HT-29 (cell line): ENCODE results near the gene PCBD2. TPM values are rescaled to one million over a fixed set of nuclear protein-coding genes. Genes with fewer than 3 reads are reported as not detected.
"Not testable (repeated sequence)": the region's sequence is repeated elsewhere in the genome, so short reads cannot be mapped to it uniquely, and the experiment has no call there.

Source experiments
- DNase-seq: peaks from one replicate; pipeline ENCODE4 v3.0.0-alpha.2; 2015; ENCODE audit warnings: low spot score
- total RNA-seq: library from RNA; depleted of rRNA; stranded (reverse); fragments of >200 nt; shearing (Covaris generic); gene quantifications from 2 replicates; pipeline ENCODE4 v1.2.3, GENCODE V29; 2014

PCBD2 gene
- total RNA-seq, 1 experiment from 2014 or later: 7.6 TPM

GRCh38 chr5:134905246-134905996 is 490 bp downstream of the PCBD2 start:
- DNase-seq: peak; percentile 84

- DNase-seq: no peak
Measured at GRCh38 chr5:134906811-134907210, 1.9 kb downstream of the PCBD2 start.

- DNase-seq: not testable (repeated sequence)
Measured at GRCh38 chr5:134910752-134911151, 5.8 kb downstream of the PCBD2 start.

- DNase-seq: no peak
Measured at GRCh38 chr5:134911285-134912206, 6.6 kb downstream of the PCBD2 start.

GRCh38 chr5:134913254-134913653 is 8.3 kb downstream of the PCBD2 start:
- no peak for DNase-seq

- no peak for DNase-seq
Measured at GRCh38 chr5:134913795-134914194, 8.9 kb downstream of the PCBD2 start.

GRCh38 chr5:134917070-134917815 is 12.3 kb downstream of the PCBD2 start:
- peak; percentile 29 for DNase-seq

GRCh38 chr5:134918861-134919260 is 13.9 kb downstream of the PCBD2 start:
- no peak for DNase-seq

GRCh38 chr5:134920848-134921575 is 16.1 kb downstream of the PCBD2 start:
- no peak for DNase-seq

GRCh38 chr5:134932508-134932907 is 27.6 kb downstream of the PCBD2 start:
- DNase-seq: no peak

- no peak for DNase-seq
Measured at GRCh38 chr5:134934202-134934601, 29.3 kb downstream of the PCBD2 start.

- DNase-seq: no peak
Measured at GRCh38 chr5:134935711-134936602, 31.0 kb downstream of the PCBD2 start.

- no peak for DNase-seq
Measured at GRCh38 chr5:134937526-134937925, 32.6 kb downstream of the PCBD2 start.

GRCh38 chr5:134938030-134938429 is 33.1 kb downstream of the PCBD2 start:
- DNase-seq: no peak

- no peak for DNase-seq
Measured at GRCh38 chr5:134939500-134939899, 34.6 kb downstream of the PCBD2 start.

GRCh38 chr5:134943547-134943946 is 38.6 kb downstream of the PCBD2 start:
- DNase-seq: no peak

- no peak for DNase-seq
Measured at GRCh38 chr5:134944630-134945029, 39.7 kb downstream of the PCBD2 start.

- no peak for DNase-seq
Measured at GRCh38 chr5:134945041-134945440, 40.1 kb downstream of the PCBD2 start.

GRCh38 chr5:134948911-134949310 is 44.0 kb downstream of the PCBD2 start:
- DNase-seq: no peak

- no peak for DNase-seq
Measured at GRCh38 chr5:134949316-134949715, 44.4 kb downstream of the PCBD2 start.
